PC-9 (cell line): Measurements from ENCODE around the gene ZNF282. TPM values are rescaled to one million over a fixed set of nuclear protein-coding genes. Genes with fewer than 3 reads are reported as not detected.

Experiments used
- BruUV-seq: library from RNA; stranded (reverse); fragments of 400-500 nt; replicated peaks from 2 replicates; lab custom pipeline; 2021; lab: Mats Ljungman, UMichigan
- CTCF ChIA-PET: fragments of 300-600 bp; sonication (Branson Sonifier 250); formaldehyde crosslinking; loops from one replicate; lab custom pipeline; 2022; ENCODE audit warnings: antibody characterized with exemption; lab: Charles Lee
- POLR2A ChIA-PET: fragments of 300-600 bp; sonication (Branson Sonifier 250); formaldehyde crosslinking; loops from one replicate; lab custom pipeline; 2022; ENCODE audit warnings: antibody characterized with exemption; ENCODE audit not compliant: unreplicated experiment; lab: Charles Lee
- DNase-seq, 2 experiments: peaks; one replicate each; pipeline versions ENCODE4 v3.0.0 to v3.0.0-alpha.2; 2015 to 2022; ENCODE audit warnings: mixed read lengths in 1 of 2
- H2AFZ ChIP-seq: fragments of 200-600 bp; sonication (generic); 2 replicates; pipeline ENCODE4 v1.8.1; 2017; ENCODE audit warnings: antibody characterized with exemption
- H3F3A ChIP-seq: fragments of 200-600 bp; sonication (generic); 2 replicates; pipeline ENCODE4 v1.8.1; 2017; ENCODE audit warnings: antibody characterized with exemption, mild to moderate bottlenecking, low read depth; ENCODE audit not compliant: insufficient read depth
- H3K27ac ChIP-seq: fragments of 200-600 bp; sonication (generic); 2 replicates; pipeline ENCODE4 v1.6.1; 2016; ENCODE audit warnings: mixed run types
- H3K27me3 ChIP-seq: fragments of 200-600 bp; sonication (generic); 2 replicates; pipeline ENCODE4 v1.6.1; 2016; ENCODE audit warnings: low read depth, mixed run types; ENCODE audit not compliant: insufficient read depth
- H3K36me3 ChIP-seq: fragments of 200-600 bp; sonication (generic); 2 replicates; pipeline ENCODE4 v1.6.1; 2016; ENCODE audit warnings: low read depth, mixed run types
- H3K4me1 ChIP-seq: fragments of 200-600 bp; sonication (generic); replicated peaks from 2 replicates; pipeline ENCODE4 v1.6.1; 2016; ENCODE audit warnings: mixed run types; ENCODE audit not compliant: insufficient read depth
- H3K4me2 ChIP-seq: fragments of 200-600 bp; sonication (generic); 2 replicates; pipeline ENCODE4 v1.6.1; 2017; ENCODE audit warnings: mixed run types
- H3K4me3 ChIP-seq: fragments of 200-600 bp; sonication (generic); 2 replicates; pipeline ENCODE4 v1.6.1; 2016; ENCODE audit warnings: mixed run types
- H3K79me2 ChIP-seq: fragments of 200-600 bp; sonication (generic); 2 replicates; pipeline ENCODE4 v1.6.1; 2017; ENCODE audit warnings: low read depth, mixed run types
- H3K9me2 ChIP-seq: fragments of 200-600 bp; sonication (generic); 2 replicates; pipeline ENCODE4 v1.8.1; 2017; ENCODE audit warnings: mild to moderate bottlenecking; ENCODE audit not compliant: insufficient read depth
- H3K9me3 ChIP-seq: fragments of 200-600 bp; sonication (generic); 2 replicates; pipeline ENCODE4 v1.8.1; 2016; ENCODE audit warnings: low read depth; ENCODE audit not compliant: insufficient read depth
- H4K20me1 ChIP-seq: fragments of 200-600 bp; sonication (generic); 2 replicates; pipeline ENCODE4 v1.8.1; 2017; ENCODE audit not compliant: insufficient read depth
- EZH2 ChIP-seq: fragments of 200-600 bp; sonication (generic); IDR thresholded peaks from 2 replicates; pipeline ENCODE4 v1.8.0; 2017; ENCODE audit warnings: antibody characterized with exemption, low read depth
- intact Hi-C: fragments of 100-400 bp; cut with micrococcal nuclease; formaldehyde crosslinking; loops from one replicate; pipeline ENCODE4 v1.10.0; 2022; ENCODE audit not compliant: unreplicated experiment
- total RNA-seq: library from RNA; stranded (reverse); gene quantifications from 2 replicates; pipeline ENCODE4 v1.2.3, GENCODE V29; 2021
- TF ChIP-seq, protein P1 (sequence below): fragments of 200-600 bp; sonication (generic); conservative IDR thresholded peaks from 2 replicates; pipeline ENCODE4 v1.6.1; 2017; ENCODE audit warnings: mixed run types, antibody characterized with exemption, mild to moderate bottlenecking, moderate library complexity

The ZNF282 gene
- total RNA-seq, 1 experiment from 2014 or later, result 35.9 TPM

DNA sequence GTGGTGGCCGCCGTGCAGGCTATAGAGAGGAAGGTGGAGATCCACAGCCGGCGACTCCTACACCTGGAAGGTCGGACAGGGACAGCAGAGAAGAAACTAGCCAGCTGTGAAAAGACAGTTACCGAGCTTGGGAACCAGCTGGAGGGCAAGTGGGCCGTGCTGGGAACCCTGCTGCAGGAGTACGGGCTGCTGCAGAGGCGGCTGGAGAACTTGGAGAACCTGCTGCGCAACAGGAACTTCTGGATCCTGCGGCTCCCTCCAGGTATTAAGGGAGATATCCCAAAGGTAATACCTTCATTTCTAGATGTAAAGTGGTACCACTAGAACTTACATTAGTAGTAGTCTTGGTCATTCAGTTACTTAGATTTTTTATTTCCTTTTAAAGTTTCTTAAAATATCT, 41.3 kb upstream of the ZNF282 start:
- H3K4me2 ChIP-seq, result no peak overlapping the region
- no peaks in the 10 kb centered on the region for H3K9me3 ChIP-seq
- H3K4me3 ChIP-seq, result no peak overlapping the region
- H3K36me3 ChIP-seq, result no peaks in the 10 kb centered on the region
- POLR2A ChIA-PET, result no interaction called here
- no TSS peak for BruUV-seq
- H3F3A ChIP-seq, result no peaks in the 10 kb centered on the region
- no peaks in the 10 kb centered on the region for H3K4me1 ChIP-seq
- DNase-seq, result no peak
- CTCF ChIA-PET, result interaction anchor here (0.5 kb wide), 1 partner anchor 16 kb away, joined by 3 read pairs; no protein-coding TSS in a partner anchor
- no peak overlapping the region for H3K27ac ChIP-seq
- TF ChIP-seq, protein P1, sequence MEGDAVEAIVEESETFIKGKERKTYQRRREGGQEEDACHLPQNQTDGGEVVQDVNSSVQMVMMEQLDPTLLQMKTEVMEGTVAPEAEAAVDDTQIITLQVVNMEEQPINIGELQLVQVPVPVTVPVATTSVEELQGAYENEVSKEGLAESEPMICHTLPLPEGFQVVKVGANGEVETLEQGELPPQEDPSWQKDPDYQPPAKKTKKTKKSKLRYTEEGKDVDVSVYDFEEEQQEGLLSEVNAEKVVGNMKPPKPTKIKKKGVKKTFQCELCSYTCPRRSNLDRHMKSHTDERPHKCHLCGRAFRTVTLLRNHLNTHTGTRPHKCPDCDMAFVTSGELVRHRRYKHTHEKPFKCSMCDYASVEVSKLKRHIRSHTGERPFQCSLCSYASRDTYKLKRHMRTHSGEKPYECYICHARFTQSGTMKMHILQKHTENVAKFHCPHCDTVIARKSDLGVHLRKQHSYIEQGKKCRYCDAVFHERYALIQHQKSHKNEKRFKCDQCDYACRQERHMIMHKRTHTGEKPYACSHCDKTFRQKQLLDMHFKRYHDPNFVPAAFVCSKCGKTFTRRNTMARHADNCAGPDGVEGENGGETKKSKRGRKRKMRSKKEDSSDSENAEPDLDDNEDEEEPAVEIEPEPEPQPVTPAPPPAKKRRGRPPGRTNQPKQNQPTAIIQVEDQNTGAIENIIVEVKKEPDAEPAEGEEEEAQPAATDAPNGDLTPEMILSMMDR, result no peak
- no peak for TF ChIP-seq EZH2
- H3K9me2 ChIP-seq, result no peaks in the 10 kb centered on the region
- H4K20me1 ChIP-seq, result no peaks in the 10 kb centered on the region; the same call in 1 of the 2 replicates
- no peaks in the 10 kb centered on the region for H3K27me3 ChIP-seq
- no peak overlapping the region for H2AFZ ChIP-seq
- H3K79me2 ChIP-seq, result peaks cover 52% of the 10 kb centered on the region
- intact Hi-C loops, result no loop called here

DNA sequence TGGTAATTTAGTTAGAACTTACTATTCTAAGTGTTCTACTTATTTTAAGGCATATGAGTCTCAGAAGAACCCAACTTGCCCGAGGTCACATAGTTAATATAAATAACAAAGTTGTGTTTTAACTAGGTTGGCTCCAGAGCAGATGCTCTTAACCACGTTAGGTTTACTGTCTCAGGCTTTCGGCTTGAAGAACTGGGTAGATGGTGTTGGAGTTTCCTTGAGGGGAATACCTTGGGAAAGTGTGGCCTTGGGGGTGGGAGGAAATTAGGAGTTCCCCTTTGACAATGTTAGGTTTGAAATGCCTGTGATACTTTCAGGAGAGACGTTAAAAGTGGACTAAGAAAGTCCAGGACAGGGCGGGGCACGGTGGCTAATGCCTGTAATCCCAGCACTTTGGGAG, 38.4 kb upstream of the ZNF282 start:
- Histone ChIP-seq H3K9me2 (no peaks in the 10 kb centered on the region), H3K4me1 (0 out of 2 replicates have a peak, but pooled peaks cover 7% of the 10 kb centered on the region), H3K79me2 (peaks cover 23% of the 10 kb centered on the region), H2AFZ (no peak overlapping the region), H3K27me3 (no peaks in the 10 kb centered on the region), H3K4me2 (no peak overlapping the region), H3K36me3 (peaks cover 4% of the 10 kb centered on the region; the same call in 1 of the 2 replicates), H4K20me1 (no peaks in the 10 kb centered on the region; the same call in 1 of the 2 replicates), H3F3A (peaks cover 4% of the 10 kb centered on the region; the same call in 1 of the 2 replicates), H3K27ac (no peak overlapping the region), H3K9me3 (no peaks in the 10 kb centered on the region), H3K4me3 (no peak overlapping the region)
- BruUV-seq, result no TSS peak
- CTCF ChIA-PET, result no interaction called here
- POLR2A ChIA-PET, result no interaction called here
- no peak for DNase-seq
- TF ChIP-seq, protein P1, result no peak
- TF ChIP-seq EZH2, result no peak
- intact Hi-C loops, result no loop called here

DNA sequence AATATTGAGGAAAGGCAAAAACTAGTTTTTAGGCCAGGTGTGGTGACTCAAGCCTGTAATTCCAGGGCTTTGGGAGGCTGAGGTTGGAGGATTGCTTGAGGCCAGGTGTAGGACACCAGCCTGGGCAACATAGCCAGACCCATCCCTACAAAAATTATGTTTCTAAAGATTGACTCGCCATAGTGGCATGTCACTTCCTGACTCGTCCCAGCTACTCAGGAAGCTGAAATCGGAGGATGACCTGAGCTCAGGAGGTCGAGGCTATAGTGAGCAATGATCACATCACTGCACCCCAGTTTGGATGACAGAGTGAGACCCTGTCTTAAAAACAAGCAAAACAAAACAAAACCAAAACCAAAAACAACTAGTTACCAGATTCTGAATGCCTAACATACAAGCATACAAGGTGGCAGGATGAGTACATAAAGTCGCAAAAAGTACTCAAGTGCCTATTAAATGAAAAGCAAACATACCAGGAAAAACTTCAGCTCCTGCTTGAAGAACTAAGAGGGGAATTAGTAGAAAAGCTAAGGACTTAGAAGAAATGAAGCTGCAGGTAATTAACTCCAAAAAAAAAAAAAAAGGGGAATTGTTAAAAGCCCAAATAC, 34.0 kb upstream of the ZNF282 start:
- H3K79me2 ChIP-seq, result 0 out of 2 replicates have a peak, but pooled peaks cover 12% of the 10 kb centered on the region
- H2AFZ ChIP-seq, result no peak overlapping the region
- intact Hi-C loops, result no loop called here
- no peak for DNase-seq
- no peaks in the 10 kb centered on the region for H4K20me1 ChIP-seq
- 0 out of 2 replicates have a peak, but pooled peaks cover 7% of the 10 kb centered on the region for H3K4me1 ChIP-seq
- TF ChIP-seq, protein P1, result no peak
- TF ChIP-seq EZH2, result no peak
- ChIA-PET POLR2A (interaction anchor here (0.6 kb wide), 1 partner anchor 22 kb away, joined by 3 read pairs; no protein-coding TSS in a partner anchor), CTCF (no interaction called here)
- H3K27ac ChIP-seq, result peak overlapping the region; percentile 43
- no TSS peak for BruUV-seq
- H3K27me3 ChIP-seq, result no peaks in the 10 kb centered on the region
- H3K4me2 ChIP-seq, result no peak overlapping the region
- no peaks in the 10 kb centered on the region for H3K9me3 ChIP-seq
- no peaks in the 10 kb centered on the region for H3K9me2 ChIP-seq
- H3K36me3 ChIP-seq, result peaks cover 9% of the 10 kb centered on the region
- no peak overlapping the region for H3K4me3 ChIP-seq
- H3F3A ChIP-seq, result peaks cover 15% of the 10 kb centered on the region; the same call in 1 of the 2 replicates
